GM21825 (cell line): Measurements from ENCODE around the gene GGPS1.
"Not testable (repeated sequence)": the region's sequence is repeated elsewhere in the genome, so short reads cannot be mapped to it uniquely, and the experiment has no call there.

Experiments used
- ATAC-seq: cut with Tn5 transposase; IDR thresholded peaks from one replicate; pipeline ENCODE4 v1.9.1; 2021; ENCODE audit warnings: mild to moderate bottlenecking, moderate library complexity; ENCODE audit not compliant: unreplicated experiment

GGPS1 gene

GRCh38 chr1:235328271-235329138 is at the start of gene GGPS1:
GGPS1 (plus strand) TSS chr1:235328570; CDS start chr1:235335265, 6,695 bp downstream.
- peak; percentile 68 for ATAC-seq

GRCh38 chr1:235278915-235279292 is 49.5 kb upstream of the GGPS1 start:
- ATAC-seq, result no peak

GRCh38 chr1:235279694-235280093 is 48.7 kb upstream of the GGPS1 start:
- no peak for ATAC-seq

GRCh38 chr1:235280467-235280866 is 47.9 kb upstream of the GGPS1 start:
- no peak for ATAC-seq

DNA sequence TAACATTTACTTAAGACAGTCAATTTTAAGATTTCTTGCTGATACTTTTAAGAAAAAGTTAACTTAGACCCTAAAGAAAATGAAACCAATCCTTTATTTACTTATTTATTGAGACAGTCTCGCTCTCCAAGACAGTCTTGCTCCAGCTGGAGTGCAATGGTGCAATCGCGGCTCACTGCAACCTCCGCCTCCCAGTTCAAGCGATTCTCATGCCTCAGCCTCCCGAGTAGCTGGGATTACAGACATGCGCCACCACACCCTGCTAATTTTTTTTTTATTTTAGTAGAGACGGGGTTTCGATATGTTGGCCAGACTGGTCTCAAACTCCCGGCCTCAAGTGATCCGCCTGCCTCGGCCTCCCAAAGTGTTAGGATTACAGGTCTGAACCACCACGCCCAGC is 44.7 kb upstream of the GGPS1 start:
- ATAC-seq, result not testable (repeated sequence)

DNA sequence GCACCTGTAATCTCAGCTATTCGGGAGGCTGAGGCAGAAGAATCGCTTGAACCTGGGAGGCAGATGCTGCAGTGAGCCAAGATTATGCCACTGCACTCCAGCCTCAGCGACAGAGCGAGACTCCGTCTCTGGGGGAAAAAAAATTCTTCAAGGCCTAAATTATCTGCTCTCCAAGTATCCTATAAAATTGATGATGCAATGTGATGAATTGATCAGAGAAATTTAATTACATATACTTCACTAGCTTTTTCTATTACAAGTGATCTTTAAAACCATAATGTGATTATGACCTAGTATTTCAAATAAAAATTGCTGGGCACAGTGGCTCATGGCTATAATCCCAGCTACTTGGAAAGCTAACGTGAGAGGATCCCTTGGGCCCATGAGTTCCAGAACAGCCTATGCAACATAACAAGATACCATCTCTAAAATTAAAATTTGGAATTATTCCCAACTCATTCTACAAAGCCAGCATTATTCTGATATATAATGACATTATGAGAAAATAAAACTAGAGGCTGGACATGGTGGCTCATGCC is 44.1 kb upstream of the GGPS1 start:
- ATAC-seq, result no peak

- ATAC-seq, result no peak
These were observed 41.7 kb upstream of the GGPS1 start for GRCh38 chr1:235286667-235287066.

GRCh38 chr1:235287208-235287882 is 41.0 kb upstream of the GGPS1 start:
- ATAC-seq, result no peak

- no peak for ATAC-seq
These were observed 38.3 kb upstream of the GGPS1 start for GRCh38 chr1:235289859-235290739.

DNA sequence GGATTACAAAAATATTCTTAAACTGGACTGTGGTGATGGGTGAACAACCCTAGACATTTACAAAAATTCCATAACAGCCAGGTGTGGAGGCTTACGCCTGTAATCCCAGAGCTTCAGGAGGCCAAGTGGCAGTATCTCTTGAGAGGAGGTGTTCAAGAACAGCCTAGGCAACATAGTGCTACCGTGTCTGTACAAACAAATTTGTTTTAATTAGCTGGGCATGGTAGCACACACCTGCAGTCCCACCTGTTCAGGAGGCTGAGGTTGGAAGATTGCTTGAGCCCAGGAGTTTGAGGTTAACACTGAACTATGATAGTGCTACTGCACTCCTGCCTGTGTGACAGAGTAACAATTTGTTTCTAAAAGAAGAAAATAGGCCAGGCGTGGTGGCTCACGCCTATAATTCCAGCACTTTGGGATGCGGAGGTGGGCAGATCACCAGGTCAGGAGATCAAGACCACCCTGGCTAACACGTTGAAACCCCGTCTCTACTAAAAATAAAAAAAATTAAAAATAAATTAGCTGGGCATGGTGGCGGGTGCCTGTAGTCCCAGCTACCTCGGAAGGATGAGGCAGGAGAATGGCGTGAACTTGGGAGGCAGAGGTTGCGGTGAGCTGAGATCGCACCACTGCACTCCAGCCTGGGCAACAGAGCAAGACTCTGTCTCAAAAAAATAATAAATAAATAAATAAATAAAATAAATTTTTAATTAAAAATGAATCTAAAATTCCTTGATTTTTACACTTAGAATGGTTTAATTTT is 37.4 kb upstream of the GGPS1 start:
- ATAC-seq, result no peak

DNA sequence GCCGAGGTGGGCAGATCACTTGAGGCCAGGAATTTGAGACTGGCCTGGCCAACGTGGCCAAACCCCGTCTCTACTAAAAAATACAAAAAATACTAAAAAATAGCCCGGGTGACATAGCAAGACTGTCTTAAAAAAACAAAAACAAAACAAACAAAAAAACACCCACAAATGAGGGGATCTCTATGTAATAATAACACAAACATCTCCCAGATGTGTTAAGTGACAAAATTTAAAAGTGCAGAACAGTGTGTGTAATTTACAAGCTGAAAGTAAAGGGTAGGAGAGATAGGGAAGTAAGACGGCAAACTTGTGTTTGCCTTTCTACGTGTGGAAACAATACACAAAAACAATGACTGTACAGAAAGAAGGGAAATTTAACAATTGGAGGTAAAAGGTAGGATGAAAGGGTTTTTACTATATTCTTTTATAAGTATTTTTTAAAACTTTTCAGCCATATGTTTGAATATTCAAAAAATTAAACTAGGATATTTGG is 36.7 kb upstream of the GGPS1 start:
- no peak for ATAC-seq

DNA sequence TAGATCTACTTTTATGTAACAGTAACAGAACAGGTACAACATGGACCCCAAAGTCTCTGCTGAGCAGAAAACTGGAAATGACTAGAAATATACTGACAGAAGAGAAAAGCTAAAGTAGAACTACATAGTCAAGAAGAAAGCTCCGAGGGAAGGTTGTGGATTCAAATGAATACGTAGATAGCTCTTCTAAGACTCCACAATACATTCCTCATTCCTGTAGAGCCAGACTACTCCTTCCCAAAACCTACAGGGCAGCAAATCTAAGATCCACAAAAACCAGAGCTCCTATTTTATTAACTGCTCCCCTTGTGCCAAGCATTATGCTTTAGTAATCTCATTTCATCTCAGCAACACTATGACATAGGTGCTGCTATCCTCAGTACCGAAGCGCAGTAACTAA is 35.6 kb upstream of the GGPS1 start:
- no peak for ATAC-seq

DNA sequence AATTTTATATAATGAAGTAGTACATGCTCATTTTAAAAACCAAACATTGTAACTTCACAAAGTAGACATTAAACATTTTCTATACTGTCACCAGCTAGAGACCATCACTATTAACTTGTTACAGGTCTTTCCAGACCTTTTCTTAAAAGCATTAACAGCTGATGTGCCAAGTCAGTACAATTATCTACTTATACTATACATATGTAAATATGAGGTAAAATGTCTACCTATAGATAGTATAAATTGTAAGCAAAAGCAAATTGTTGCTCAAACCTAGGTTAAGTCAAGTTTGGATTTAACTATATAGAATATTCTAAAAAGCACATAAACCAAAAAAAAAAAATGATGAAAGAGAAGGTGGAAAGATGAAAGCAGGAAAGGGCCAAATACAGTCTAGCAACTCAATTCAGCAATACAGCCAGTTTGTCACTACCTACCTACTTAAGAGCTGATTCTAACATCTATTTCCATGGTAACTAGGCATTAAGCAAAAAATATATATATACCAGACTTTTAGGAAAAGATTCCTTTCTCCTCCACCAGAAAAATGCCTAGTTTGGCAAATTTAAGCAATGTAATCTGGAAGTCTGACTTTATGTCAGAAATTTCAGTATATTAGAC is 34.9 kb upstream of the GGPS1 start:
- no peak for ATAC-seq

- ATAC-seq, result no peak
These were observed 32.4 kb upstream of the GGPS1 start for GRCh38 chr1:235295902-235296350.

DNA sequence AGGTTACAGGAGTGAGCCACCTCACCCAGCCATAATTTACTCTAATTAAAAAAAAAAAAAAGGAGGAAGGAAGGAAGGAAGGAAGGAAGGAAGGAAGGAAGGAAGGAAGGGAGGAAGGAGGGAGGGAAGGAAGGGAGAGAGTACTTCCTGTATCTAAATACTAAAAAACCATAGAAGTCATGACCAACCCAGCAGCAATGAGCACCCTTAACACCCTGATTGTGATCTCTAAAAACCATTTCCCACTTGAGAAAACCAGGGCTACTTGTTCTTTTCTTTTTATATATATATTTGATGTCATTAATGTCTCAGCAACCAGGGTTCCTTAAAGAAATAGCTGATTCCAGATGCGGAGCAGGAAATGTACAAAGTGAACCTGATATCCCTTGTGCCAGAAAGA is 31.6 kb upstream of the GGPS1 start:
- no peak for ATAC-seq

DNA sequence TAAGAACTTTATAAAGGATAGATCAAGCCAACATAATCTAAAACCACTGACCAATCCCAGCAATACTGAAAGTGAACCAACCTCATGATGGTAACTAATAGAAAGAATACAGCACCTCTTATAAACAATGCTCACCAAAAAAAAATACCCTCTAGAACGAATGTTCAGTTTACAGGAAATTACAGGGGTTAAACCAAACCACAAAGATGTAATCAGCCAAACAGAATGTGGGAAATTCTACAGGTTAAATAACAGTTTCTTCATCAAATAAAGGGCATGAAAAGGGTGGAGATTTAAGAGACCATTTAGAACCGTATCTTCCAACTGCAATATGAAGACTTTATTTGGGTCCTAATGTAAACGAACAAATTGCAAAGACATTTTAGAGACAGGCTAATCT is 30.8 kb upstream of the GGPS1 start:
- ATAC-seq, result peak; percentile 50

DNA sequence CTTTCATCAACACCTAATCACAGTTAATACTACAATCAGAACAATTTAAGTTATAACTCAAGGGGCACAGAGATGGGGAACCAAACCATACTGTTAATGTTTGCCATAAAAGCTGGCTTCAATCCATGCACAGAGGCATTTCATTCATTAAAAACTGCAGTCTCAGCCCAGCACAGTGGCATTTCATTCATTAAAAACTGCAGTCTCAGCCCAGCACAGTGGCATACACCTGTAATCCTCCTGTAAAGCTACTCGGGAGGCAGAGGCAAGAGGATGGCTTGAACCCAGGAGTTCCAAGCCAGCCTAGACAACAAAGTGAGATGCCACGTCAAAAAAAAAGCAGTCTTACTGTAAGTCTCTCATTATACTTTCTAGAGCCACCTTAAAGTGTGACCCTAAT is 29.6 kb upstream of the GGPS1 start:
- ATAC-seq, result no peak

DNA sequence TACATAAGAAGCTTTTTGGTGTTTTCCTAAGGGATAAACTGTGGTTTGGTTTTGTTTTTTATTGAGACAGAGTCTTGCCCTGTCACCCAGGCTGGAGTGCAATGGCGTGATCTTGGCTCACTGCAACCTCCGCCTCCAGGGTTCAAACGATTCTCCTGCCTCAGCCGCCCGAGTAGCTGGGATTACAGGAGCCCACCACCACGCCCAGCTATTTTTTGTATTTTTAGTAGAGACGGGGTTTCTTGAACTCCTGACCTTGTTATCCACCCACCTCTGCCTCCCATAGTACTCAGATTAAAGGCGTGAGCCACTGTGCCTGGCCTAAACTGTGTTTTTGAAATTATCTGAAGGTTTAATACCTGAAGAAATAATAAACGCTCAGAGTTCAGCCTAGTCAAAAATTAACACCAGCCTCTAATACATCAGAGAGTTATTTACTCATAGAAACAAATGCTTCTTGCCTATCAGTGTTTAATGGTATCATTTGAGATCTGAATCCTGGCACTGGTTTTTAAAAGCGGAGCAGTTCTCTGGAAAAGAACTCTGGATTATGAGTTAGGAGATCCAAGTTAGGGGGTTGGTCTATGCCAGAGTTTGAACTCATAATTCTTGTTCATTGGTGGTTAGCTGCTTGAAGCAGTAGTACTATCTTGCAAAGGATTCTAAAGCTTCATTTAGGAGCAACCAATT is 29.1 kb upstream of the GGPS1 start:
- no peak for ATAC-seq

GRCh38 chr1:235302143-235302542 is 26.2 kb upstream of the GGPS1 start:
- no peak for ATAC-seq
